ENCODE measurements around the gene CREB3.

Gene CREB3

DNA sequence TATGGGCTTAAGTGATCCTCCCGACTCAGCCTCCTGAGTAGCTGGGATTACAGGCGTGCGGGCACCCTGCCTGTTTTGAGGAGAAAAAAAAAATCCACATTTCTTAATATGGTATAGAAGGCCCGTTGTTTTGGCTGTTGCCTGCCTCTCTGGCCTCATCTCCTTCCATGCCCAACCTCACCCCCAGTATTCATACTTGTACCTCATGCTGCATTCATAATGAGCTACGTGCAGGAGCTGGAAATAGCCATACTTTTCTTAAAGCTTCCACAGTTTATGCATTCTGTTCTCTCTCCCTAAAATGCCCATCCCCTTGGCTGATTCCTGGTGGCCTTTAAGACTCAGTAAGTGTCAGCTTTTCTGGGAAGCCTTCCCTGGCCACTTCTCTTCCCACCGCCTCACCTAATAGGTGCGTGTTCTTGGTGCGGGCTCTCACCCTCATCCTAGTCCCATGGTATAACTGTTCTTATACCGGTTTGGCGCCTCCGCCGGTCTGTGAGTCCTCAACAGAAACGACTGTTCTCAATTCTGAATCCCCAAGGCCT, 40.6 kb upstream of the CREB3 start:
- TF ChIP-seq, protein P1, sequence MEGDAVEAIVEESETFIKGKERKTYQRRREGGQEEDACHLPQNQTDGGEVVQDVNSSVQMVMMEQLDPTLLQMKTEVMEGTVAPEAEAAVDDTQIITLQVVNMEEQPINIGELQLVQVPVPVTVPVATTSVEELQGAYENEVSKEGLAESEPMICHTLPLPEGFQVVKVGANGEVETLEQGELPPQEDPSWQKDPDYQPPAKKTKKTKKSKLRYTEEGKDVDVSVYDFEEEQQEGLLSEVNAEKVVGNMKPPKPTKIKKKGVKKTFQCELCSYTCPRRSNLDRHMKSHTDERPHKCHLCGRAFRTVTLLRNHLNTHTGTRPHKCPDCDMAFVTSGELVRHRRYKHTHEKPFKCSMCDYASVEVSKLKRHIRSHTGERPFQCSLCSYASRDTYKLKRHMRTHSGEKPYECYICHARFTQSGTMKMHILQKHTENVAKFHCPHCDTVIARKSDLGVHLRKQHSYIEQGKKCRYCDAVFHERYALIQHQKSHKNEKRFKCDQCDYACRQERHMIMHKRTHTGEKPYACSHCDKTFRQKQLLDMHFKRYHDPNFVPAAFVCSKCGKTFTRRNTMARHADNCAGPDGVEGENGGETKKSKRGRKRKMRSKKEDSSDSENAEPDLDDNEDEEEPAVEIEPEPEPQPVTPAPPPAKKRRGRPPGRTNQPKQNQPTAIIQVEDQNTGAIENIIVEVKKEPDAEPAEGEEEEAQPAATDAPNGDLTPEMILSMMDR (IDR thresholded peaks at IDR 0.05), result no peak
- Histone ChIP-seq H3K27ac (peak overlapping the region; percentile 96), H3K4me3 (peak overlapping the region; percentile 82)
- DNase-seq (ENCODE audit: low spot score), result no peak

DNA sequence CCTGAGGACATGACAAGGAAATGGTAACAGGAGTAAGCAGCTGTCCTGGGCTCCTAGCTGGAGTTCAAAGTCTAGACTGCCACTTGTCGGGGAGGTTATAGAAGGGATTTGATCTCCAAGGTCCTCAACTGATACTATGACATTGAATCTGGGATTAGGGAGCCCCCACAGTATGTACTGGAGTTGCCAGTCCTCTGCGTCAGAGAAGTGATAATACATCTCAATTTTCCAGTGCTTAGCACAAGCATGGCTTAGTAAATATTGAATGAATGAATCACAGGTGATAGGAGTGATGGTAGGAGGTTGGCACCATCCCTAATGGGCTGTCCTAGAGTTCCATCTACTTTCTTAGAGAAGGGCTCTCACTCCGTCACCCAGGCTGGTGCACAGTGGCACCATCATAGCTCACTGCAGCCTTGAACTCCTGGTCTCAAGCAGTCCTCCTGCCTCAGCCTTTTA, 36.5 kb upstream of the CREB3 start:
- peak overlapping the region; percentile 6 for H3K4me3 ChIP-seq
- H3K27ac ChIP-seq, result peak overlapping the region; percentile 96
- TF ChIP-seq, protein P1 (IDR thresholded peaks at IDR 0.05), result no peak
- DNase-seq (ENCODE audit: low spot score), result no peak

DNA sequence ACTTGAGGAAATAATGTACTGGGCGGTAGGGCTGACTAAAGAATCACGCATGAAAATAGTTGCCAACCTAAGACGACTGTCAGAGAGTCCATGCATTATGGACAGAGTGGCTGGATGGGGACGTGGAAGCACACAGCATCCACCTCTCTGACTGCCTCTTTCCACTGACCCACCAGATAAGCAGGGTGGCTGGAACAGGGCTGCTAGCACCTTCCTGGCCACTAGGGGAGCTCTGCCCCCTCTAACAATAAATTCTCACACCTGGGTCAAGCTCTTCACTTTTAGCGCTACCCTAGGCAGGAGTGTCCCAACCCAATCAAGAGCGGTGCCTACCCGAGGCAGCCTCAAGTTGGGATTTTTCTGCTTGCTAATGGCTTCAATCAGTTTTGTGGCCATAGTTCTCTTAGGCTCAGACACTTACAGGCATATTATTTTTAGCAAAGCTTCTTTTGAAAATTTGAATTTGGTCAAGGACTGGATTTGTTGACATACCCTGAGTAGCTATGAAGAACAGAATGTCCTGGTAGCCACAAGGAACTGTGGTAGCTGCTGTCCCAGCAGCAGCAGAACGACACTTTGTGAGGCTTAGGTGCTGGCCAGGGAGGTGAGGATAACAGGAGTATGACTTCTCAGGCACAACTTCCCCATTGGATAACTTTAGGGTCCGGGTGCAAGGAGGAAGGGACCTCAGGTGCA, 35.8 kb upstream of the CREB3 start:
- peak overlapping the region; percentile 6 for H3K4me3 ChIP-seq
- TF ChIP-seq, protein P1 (IDR thresholded peaks at IDR 0.05), result peak; percentile 82
- peak overlapping the region; percentile 96 for H3K27ac ChIP-seq
- no peak for DNase-seq (ENCODE audit: low spot score)

DNA sequence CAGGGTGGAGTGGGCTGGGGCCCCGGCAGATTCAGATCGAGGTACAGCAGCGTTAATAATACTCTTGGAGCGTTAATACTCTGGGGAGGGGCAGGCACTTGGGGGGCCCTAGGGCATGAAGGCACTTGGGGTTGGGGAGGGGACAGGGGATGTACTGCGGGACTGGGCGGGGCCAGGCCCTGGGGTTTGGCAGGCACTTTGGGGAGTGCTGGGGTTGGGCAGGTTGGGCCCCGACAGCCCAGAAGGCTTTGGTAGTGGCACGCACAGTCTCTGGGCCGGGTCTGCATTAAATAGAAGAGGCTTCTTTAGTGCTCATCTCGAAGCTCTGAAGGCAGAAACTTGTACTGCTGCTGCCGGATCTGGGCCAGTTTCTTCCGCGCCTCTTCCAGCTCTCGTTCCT, 35.0 kb upstream of the CREB3 start:
- no peak for DNase-seq (ENCODE audit: low spot score)
- Histone ChIP-seq H3K27ac (peak overlapping the region; percentile 96), H3K4me3 (no peak overlapping the region)
- TF ChIP-seq, protein P1 (IDR thresholded peaks at IDR 0.05), result no peak

GRCh38 chr9:35698231-35698630, 34.2 kb upstream of the CREB3 start:
- TF ChIP-seq, protein P1 (IDR thresholded peaks at IDR 0.05), result no peak
- no peak for DNase-seq (ENCODE audit: low spot score)
- Histone ChIP-seq H3K27ac (peak overlapping the region; percentile 96), H3K4me3 (no peak overlapping the region)

DNA sequence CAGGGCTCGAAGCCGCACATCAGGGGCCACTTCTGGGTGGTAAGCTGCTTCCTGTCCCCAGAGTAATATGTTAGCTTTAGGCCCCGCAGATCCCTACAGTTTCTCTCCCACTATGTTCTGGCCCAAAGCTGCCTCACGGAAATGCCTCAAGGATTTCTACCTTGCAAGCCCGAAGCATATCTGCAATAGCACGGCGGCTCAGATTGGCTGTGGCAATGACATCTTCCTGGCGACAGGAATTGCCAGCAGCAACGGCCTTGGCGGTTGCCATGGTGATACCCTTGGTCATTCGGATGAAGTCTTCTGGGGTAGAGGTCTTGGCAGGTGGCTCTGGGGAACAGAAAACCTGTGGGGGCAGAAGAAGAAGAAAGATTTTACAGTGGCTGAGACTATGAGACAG, 32.4 kb upstream of the CREB3 start:
- H3K27ac ChIP-seq, result peak overlapping the region; percentile 96
- DNase-seq (ENCODE audit: low spot score), result no peak
- H3K4me3 ChIP-seq, result no peak overlapping the region
- TF ChIP-seq, protein P1 (IDR thresholded peaks at IDR 0.05), result no peak

DNA sequence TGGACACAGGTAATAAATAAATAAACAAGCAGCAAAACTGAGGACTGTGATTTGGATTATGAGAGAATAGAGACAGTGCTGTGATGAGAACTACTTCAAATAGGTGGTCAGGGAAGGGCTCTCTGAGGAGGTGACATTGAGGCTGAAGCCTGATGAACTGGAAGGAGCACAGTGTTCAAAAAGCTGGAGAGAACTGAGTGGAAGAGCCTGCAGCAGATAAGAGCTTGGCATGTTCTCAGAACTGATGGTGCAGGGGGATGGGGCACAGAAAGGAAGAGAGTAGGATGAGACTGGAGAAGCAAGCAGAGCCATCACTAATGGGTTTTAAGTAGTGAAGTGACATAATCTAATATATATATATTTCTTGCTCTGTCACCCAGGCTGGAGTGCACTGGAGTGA, 31.5 kb upstream of the CREB3 start:
- DNase-seq (ENCODE audit: low spot score), result no peak
- TF ChIP-seq, protein P1 (IDR thresholded peaks at IDR 0.05), result no peak
- Histone ChIP-seq H3K4me3 (no peak overlapping the region), H3K27ac (peak overlapping the region; percentile 3 to 96)
